Naive B cell (primary cell): ENCODE results near the gene DOCK2. TPM values are rescaled to one million over a fixed set of nuclear protein-coding genes. Genes with fewer than 3 reads are reported as not detected.

Experiments used
- ATAC-seq, 2 donors: fragments of 150-1000 bp; cut with Tn5 transposase; 2 replicates each; pipeline ENCODE4 v1.10.0; 2021; ENCODE audit warnings: low read depth in 2 of 2, mild to moderate bottlenecking in 2 of 2, moderate library complexity in 2 of 2
- DNase-seq: peaks from one replicate; pipeline ENCODE4 v3.0.0; 2022
- H3K27ac Mint-ChIP-seq, 6 donors: one replicate each; pipeline ENCODE4 v1.8.0; 2020 to 2022; ENCODE audit warnings: mild to moderate bottlenecking in 6 of 6, mixed read lengths in 6 of 6, moderate library complexity in 5 of 6, inconsistent platforms in 2 of 6
- H3K27me3 Mint-ChIP-seq, 3 donors: one replicate each; pipeline ENCODE4 v1.8.0; 2021 to 2022; ENCODE audit warnings: mixed read lengths in 3 of 3, mild to moderate bottlenecking in 1 of 3
- H3K36me3 Mint-ChIP-seq, 2 donors: one replicate each; pipeline ENCODE4 v1.8.0; 2020 to 2022; ENCODE audit warnings: mixed read lengths in 2 of 2, inconsistent platforms in 1 of 2, mild to moderate bottlenecking in 1 of 2
- H3K4me1 Mint-ChIP-seq, 3 donors: one replicate each; pipeline ENCODE4 v1.8.0; 2020 to 2022; ENCODE audit warnings: mixed read lengths in 3 of 3, inconsistent platforms in 1 of 3, mild to moderate bottlenecking in 1 of 3, moderate library complexity in 1 of 3
- H3K4me3 Mint-ChIP-seq, 8 donors: one replicate each; pipeline ENCODE4 v1.8.0; 2020 to 2022; ENCODE audit warnings: mild to moderate bottlenecking in 8 of 8, mixed read lengths in 8 of 8, moderate library complexity in 8 of 8, inconsistent platforms in 2 of 8
- H3K9me3 Mint-ChIP-seq, 7 donors: one replicate each; pipeline ENCODE4 v1.8.0; 2020 to 2022; ENCODE audit warnings: mixed read lengths in 7 of 7, mild to moderate bottlenecking in 5 of 7, inconsistent platforms in 2 of 7, moderate library complexity in 1 of 7
- polyA plus RNA-seq, 6 donors: library from polyadenylated mRNA; unstranded; fragments of 300-500 nt; fragmentation: Illumina TruSeq; gene quantifications; one replicate each; pipeline ENCODE4 v1.2.3, GENCODE V29; 2021; ENCODE audit warnings: low read depth in 6 of 6

DOCK2 gene
- polyA plus RNA-seq, 6 donors from 2014 or later: 62.1 to 165 (median 106) TPM

GRCh38 chr5:169778622-169779596 lies 141.8 kb downstream of the DOCK2 start:
- peaks cover 12% of the 10 kb centered on the region in 2 donors for H3K36me3 Mint-ChIP-seq
- peak overlapping the region in 5 of 6 donors; percentile 32 to 84 (median 46) for H3K27ac Mint-ChIP-seq
- ATAC-seq: peak; percentile 83 to 87
- DNase-seq: peak; percentile 12
- no peaks in the 10 kb centered on the region for H3K9me3 Mint-ChIP-seq
- H3K4me1 Mint-ChIP-seq: peaks cover 22 to 25% (median 22%) of the 10 kb centered on the region in 3 donors
- no peaks in the 10 kb centered on the region for H3K27me3 Mint-ChIP-seq
- H3K4me3 Mint-ChIP-seq: no peak overlapping the region

DNA sequence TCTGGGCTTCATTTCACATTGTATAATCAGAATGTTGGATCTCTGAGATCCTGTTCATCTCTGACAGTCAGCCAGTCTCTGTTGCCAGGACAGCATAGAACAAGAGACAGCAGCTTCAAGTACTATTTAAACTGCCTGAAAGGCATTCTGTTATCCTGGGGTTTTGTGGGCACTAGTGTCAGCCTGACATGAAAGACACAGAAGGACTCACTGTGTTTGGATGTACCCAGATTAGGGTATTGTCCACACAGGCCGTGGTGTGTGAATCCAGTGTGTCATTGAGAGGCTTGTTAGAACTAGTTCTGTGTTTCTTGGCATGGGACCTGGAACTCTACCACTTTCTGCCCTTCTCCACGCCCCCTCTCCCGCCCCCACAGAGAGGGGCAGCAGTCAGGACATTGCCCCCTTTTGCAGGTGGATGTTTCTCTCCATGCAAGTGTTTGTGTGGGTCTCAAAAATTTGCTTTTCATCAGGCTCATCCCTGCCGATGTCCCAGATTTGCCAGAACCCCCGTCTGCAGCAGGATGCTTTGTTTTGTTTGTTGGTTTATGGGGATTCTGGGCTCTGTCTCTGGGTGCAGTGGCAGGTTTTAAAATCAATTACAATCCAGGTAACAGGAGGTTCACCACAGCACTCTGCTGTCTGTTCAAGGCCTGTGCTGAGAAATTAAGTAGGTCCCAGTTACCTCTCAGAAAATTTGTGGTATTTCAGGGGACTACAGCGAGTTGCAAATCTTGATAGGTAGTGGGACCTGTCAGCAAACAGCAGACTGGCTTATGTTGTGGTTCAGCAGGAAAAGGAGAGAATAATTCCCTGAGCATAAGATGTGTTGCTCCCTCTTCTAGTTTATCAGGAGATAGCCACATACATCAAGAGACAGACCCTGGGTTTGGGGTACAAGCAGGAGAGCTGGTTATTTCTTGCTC lies 144.6 kb downstream of the DOCK2 start:
- H3K9me3 Mint-ChIP-seq: no peaks in the 10 kb centered on the region
- peaks cover 22 to 25% (median 22%) of the 10 kb centered on the region in 3 donors for H3K4me1 Mint-ChIP-seq
- H3K27ac Mint-ChIP-seq: peak overlapping the region in 4 of 6 donors; percentile 11 to 82 (median 26)
- H3K4me3 Mint-ChIP-seq: no peak overlapping the region
- ATAC-seq: no peak
- no peak for DNase-seq
- no peaks in the 10 kb centered on the region for H3K27me3 Mint-ChIP-seq
- peaks cover 11 to 15% of the 10 kb centered on the region in 2 donors for H3K36me3 Mint-ChIP-seq

DNA sequence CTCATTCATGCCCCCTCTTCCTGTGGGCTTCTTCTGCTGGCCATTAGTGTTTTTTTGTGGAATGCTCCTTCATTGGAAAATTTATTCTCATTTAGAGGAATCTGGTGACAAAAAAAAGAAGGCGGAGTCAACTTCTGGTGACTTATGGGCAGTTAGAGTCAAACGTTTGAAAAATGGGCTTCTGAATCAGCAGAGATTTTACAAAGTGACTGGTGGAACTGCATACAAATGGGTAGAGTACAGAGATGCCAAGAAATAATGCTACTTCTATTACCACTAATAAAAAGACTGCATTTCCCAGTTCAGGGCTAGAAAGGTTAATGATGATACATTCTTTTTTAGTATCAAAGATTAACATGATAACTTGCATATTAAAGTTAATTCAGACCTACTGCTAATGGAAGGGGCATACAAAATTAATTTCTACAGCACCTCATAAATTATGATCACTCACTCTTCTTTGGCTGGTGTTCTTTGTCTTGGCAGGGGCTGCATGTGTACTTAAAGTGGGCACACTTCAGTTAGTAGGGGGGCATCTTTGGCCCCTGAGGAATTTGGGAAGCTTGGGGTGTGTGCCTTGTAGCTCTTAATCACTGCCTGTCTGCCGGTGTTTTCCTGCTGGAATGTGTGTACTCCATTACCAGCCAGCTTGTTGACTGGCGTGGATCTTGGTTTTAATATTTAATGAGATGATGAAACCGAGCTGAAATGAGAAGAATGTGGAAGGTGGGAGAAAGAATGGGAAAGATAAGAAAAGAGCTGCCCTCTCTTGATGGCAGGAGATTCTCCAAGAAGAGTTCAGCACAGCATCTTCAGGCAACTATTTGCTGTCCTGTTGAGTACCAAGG lies 148.9 kb downstream of the DOCK2 start:
- Mint-ChIP-seq H3K4me1 (peaks cover 0 to 4% (median 0%) of the 10 kb centered on the region in 3 donors), H3K27ac (peak overlapping the region in 1 of 6 donors; percentile 84), H3K36me3 (peaks cover 25 to 29% of the 10 kb centered on the region in 2 donors), H3K4me3 (no peak overlapping the region), H3K27me3 (no peaks in the 10 kb centered on the region), H3K9me3 (no peaks in the 10 kb centered on the region)
- no peak for ATAC-seq
- DNase-seq: no peak

- no peak for DNase-seq
- H3K4me1 Mint-ChIP-seq: peaks cover 0 to 4% (median 4%) of the 10 kb centered on the region in 3 donors
- H3K9me3 Mint-ChIP-seq: no peaks in the 10 kb centered on the region
- H3K36me3 Mint-ChIP-seq: peaks cover 29 to 31% of the 10 kb centered on the region in 2 donors
- H3K27me3 Mint-ChIP-seq: no peaks in the 10 kb centered on the region
- no peak for ATAC-seq
- H3K27ac Mint-ChIP-seq: no peak overlapping the region
- no peak overlapping the region for H3K4me3 Mint-ChIP-seq
Measured at GRCh38 chr5:169788168-169788567, 151.1 kb downstream of the DOCK2 start.

- Mint-ChIP-seq H3K36me3 (peaks cover 42% of the 10 kb centered on the region in 2 donors), H3K27ac (peak overlapping the region in 3 of 6 donors; percentile 54 to 81 (median 60)), H3K4me3 (no peak overlapping the region), H3K9me3 (no peaks in the 10 kb centered on the region), H3K4me1 (peaks cover 0 to 4% (median 4%) of the 10 kb centered on the region in 3 donors), H3K27me3 (no peaks in the 10 kb centered on the region)
- no peak for ATAC-seq
- DNase-seq: no peak
Measured at GRCh38 chr5:169789417-169789940, 152.4 kb downstream of the DOCK2 start.

DNA sequence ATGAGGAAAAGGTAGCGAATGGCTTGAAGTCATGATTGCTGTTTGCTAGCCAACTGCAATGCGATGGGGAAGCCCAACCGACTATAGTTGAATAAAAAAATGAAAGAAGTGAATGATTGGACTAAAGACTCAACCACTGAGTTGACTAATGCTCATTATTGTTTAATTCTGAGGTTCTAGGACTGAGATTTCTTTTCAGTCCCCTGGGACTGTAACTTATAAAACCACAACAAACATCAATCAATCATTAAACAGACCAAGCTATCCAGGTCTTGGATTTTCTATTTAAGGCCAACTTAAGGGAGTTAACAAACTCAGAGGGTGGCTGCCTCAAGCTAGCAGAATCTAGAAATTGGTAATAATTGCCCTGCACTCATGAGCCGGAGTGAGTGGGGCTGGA lies 154.2 kb downstream of the DOCK2 start:
- DNase-seq: no peak
- H3K27ac Mint-ChIP-seq: no peak overlapping the region
- peaks cover 35 to 43% of the 10 kb centered on the region in 2 donors for H3K36me3 Mint-ChIP-seq
- H3K4me3 Mint-ChIP-seq: no peak overlapping the region
- H3K9me3 Mint-ChIP-seq: no peaks in the 10 kb centered on the region
- ATAC-seq: no peak
- H3K4me1 Mint-ChIP-seq: peaks cover 0 to 8% (median 4%) of the 10 kb centered on the region in 3 donors
- no peaks in the 10 kb centered on the region for H3K27me3 Mint-ChIP-seq

DNA sequence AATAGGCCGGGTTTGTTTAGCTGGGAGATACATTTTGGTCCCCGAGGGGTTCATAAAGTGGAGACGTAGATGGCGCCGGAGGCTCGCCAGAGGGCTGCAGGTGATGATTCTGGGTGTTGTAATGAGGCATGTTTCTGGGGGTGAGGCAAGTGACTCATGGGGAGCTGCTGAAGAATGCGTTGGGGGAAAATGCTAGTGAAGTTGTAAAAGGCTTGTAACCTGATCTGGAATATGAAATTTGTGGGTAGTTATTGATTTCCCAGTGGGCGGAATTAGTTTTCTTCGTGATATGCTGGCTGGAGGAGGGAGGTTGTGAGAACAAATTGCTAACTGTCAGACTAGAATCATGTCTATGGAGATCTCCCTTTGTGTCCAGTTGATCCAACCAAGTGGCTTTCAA lies 158.3 kb downstream of the DOCK2 start:
- H3K36me3 Mint-ChIP-seq: peaks cover 30 to 38% of the 10 kb centered on the region in 2 donors
- no peak for DNase-seq

GRCh38 chr5:169796731-169797130 lies 159.7 kb downstream of the DOCK2 start:
- peaks cover 5 to 22% (median 9%) of the 10 kb centered on the region in 3 donors for H3K4me1 Mint-ChIP-seq
- H3K27me3 Mint-ChIP-seq: no peaks in the 10 kb centered on the region
- H3K27ac Mint-ChIP-seq: peak overlapping the region in 5 of 6 donors; percentile 0 to 70 (median 24)
- H3K36me3 Mint-ChIP-seq: peaks cover 38 to 40% of the 10 kb centered on the region in 2 donors
- ATAC-seq: no peak
- no peaks in the 10 kb centered on the region for H3K9me3 Mint-ChIP-seq
- no peak for DNase-seq
- no peak overlapping the region for H3K4me3 Mint-ChIP-seq

More for the DNA sequence above, 158.3 kb downstream of the DOCK2 start:
- Mint-ChIP-seq H3K27me3 (no peaks in the 10 kb centered on the region), H3K9me3 (no peaks in the 10 kb centered on the region), H3K27ac (peak overlapping the region in 4 of 6 donors; percentile 45 to 77 (median 48)), H3K4me1 (peaks cover 3 to 19% (median 9%) of the 10 kb centered on the region in 3 donors), H3K4me3 (no peak overlapping the region)
- ATAC-seq: no peak

DNA sequence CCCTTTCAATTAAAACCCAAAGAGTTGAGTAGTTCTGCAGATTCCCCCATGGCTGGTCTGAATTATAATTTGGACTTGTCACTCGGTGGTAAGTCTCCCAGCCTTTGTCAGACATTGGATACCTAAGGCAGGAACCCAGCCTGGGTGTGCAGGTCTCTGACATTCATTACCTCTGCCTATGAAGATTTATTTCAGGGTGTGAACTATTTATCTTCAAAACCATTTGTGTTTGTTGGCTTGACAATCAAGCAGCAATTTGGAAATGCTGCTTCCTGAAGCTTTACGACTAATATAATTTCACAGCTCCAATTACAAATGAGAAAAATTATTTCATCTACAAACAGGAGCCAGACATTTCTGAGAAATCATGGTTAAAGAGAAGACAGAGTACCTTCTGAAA lies 160.5 kb downstream of the DOCK2 start:
- peaks cover 38 to 41% of the 10 kb centered on the region in 2 donors for H3K36me3 Mint-ChIP-seq
- no peaks in the 10 kb centered on the region for H3K27me3 Mint-ChIP-seq
- no peak overlapping the region for H3K4me3 Mint-ChIP-seq
- no peak overlapping the region for H3K27ac Mint-ChIP-seq
- DNase-seq (no peak), ATAC-seq (no peak)
- H3K9me3 Mint-ChIP-seq: no peaks in the 10 kb centered on the region
- peaks cover 6 to 20% (median 9%) of the 10 kb centered on the region in 3 donors for H3K4me1 Mint-ChIP-seq

DNA sequence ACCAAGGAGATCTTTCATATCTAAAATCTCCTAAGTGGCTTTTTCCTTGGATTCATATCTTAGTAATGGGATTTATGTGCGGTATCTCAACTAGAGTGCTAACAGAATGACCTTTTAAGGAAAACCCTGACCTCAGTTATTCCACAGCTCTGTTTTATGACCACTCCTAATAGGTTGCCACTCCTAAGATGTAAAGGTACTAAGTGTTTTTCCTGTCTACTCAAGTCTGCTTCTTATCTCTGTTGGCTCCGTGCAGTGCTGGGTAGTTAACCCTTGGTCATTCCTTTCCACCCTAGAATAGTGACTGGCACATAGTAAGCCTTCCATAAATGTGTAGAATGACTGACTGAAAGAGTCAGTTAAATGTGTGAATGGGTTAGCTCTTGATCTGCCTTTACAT lies 161.4 kb downstream of the DOCK2 start:
- Mint-ChIP-seq H3K4me1 (peaks cover 6 to 21% (median 9%) of the 10 kb centered on the region in 3 donors), H3K36me3 (peaks cover 30 to 43% of the 10 kb centered on the region in 2 donors), H3K9me3 (no peaks in the 10 kb centered on the region), H3K4me3 (no peak overlapping the region), H3K27ac (peak overlapping the region in 1 of 6 donors; percentile 48), H3K27me3 (no peaks in the 10 kb centered on the region)
- no peak for DNase-seq
- ATAC-seq: no peak

DNA sequence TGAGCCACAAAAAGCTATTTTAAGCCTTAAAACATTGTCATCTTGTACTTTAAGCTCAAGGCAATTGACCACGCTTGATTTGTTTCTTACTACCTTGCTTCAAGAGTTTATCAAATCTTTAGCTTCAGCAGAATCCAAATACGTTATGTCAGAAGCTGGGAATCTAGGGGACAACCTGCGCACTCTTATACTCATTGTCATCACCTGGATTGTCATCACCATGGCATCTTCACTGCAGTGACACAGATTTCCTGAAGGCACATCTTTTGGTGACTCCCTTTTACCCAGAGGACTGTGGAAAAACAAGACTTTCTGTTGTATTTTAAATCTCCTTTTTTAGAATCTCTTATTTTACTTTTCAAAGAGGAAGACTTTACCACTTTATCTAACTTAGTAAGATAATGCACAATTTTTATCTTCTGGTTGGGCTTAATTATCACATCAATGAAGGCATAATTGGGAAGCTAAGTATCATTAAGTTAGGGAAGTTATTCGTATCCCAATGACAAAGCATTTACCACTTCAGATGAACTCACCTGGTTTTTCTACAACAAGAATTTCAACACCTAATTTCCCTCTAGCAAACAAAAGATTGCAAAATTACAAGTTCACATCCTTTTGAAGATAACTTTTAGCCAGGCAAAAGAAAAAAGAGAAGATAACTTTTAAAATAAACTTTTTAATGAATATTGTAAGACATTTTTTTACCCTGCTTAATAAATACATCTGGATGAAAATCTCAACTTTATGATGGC lies 162.0 kb downstream of the DOCK2 start:
- ATAC-seq (no peak), DNase-seq (no peak)
- Mint-ChIP-seq H3K4me3 (no peak overlapping the region), H3K36me3 (peaks cover 24 to 43% of the 10 kb centered on the region in 2 donors), H3K4me1 (peaks cover 9 to 27% (median 11%) of the 10 kb centered on the region in 3 donors), H3K27me3 (no peaks in the 10 kb centered on the region), H3K9me3 (no peaks in the 10 kb centered on the region), H3K27ac (peak overlapping the region in 2 of 6 donors; percentile 16 to 48)
